Neural progenitor cell (in vitro differentiated cells): ENCODE measurements around the gene NDUFA7.
"Not testable (repeated sequence)": the region's sequence is repeated elsewhere in the genome, so short reads cannot be mapped to it uniquely, and the experiment has no call there.

Source experiments
- CTCF ChIP-seq: fragments of 200-600 bp; sonication (generic); IDR thresholded peaks from 2 replicates; pipeline ENCODE4 v1.5.1; 2017; ENCODE audit warnings: antibody characterized with exemption, mild to moderate bottlenecking
- EZH2 ChIP-seq: fragments of 200-600 bp; sonication (generic); IDR thresholded peaks from 2 replicates; pipeline ENCODE4 v1.6.1; 2017; ENCODE audit warnings: antibody characterized with exemption, mild to moderate bottlenecking, moderate library complexity
- EZH2phosphoT487 ChIP-seq: fragments of 200-600 bp; sonication (generic); IDR thresholded peaks from 2 replicates; pipeline ENCODE4 v1.6.1; 2017; ENCODE audit warnings: antibody characterized with exemption

- TF ChIP-seq EZH2phosphoT487, CTCF, EZH2: not testable (repeated sequence)
These were observed 44.7 kb downstream of the NDUFA7 start for GRCh38 chr19:8276508-8276907.
